DOHH2 (cell line): ENCODE results near the gene LRMDA.

Source experiments
- H3F3A ChIP-seq: fragments of 200-600 bp; sonication (generic), shearing (Covaris generic); 2 replicates; pipeline ENCODE4 v1.6.0; 2016; ENCODE audit warnings: antibody characterized with exemption, mild to moderate bottlenecking; ENCODE audit not compliant: control insufficient read depth, insufficient read depth
- H3K27ac ChIP-seq: fragments of 200-600 bp; sonication (generic); 2 replicates; pipeline ENCODE4 v1.5.1; 2014; ENCODE audit warnings: low read depth, mild to moderate bottlenecking, low read length, moderate library complexity
- H3K27me3 ChIP-seq: fragments of 200-600 bp; sonication (generic); 2 replicates; pipeline ENCODE4 v1.6.1; 2014; ENCODE audit warnings: mild to moderate bottlenecking, low read length, mixed read lengths; ENCODE audit not compliant: control insufficient read depth
- H3K36me3 ChIP-seq: fragments of 200-600 bp; sonication (generic); 2 replicates; pipeline ENCODE4 v1.6.1; 2014; ENCODE audit warnings: mild to moderate bottlenecking, low read length, moderate library complexity, mixed read lengths; ENCODE audit not compliant: control insufficient read depth
- H3K4me1 ChIP-seq: fragments of 200-600 bp; sonication (generic); 2 replicates; pipeline ENCODE4 v1.6.1; 2014; ENCODE audit warnings: mild to moderate bottlenecking, low read length, mixed read lengths; ENCODE audit not compliant: control insufficient read depth
- H3K4me2 ChIP-seq: fragments of 200-600 bp; sonication (generic); 2 replicates; pipeline ENCODE4 v1.6.0; 2014; ENCODE audit warnings: mild to moderate bottlenecking, low read length, moderate library complexity
- H3K4me3 ChIP-seq: fragments of 200-600 bp; sonication (generic); 2 replicates; pipeline ENCODE4 v1.5.1; 2014; ENCODE audit warnings: mild to moderate bottlenecking, low read length, mixed read lengths
- H3K79me2 ChIP-seq: fragments of 200-600 bp; sonication (generic); 2 replicates; pipeline ENCODE4 v1.6.1; 2014; ENCODE audit warnings: mild to moderate bottlenecking, low read length, mixed read lengths; ENCODE audit not compliant: control insufficient read depth
- H3K9me2 ChIP-seq: fragments of 200-600 bp; sonication (generic); replicated peaks from 2 replicates; pipeline ENCODE4 v1.6.1; 2014; ENCODE audit warnings: mild to moderate bottlenecking, low read length, mixed read lengths; ENCODE audit not compliant: control insufficient read depth
- H3K9me3 ChIP-seq: fragments of 200-600 bp; sonication (generic); 2 replicates; pipeline ENCODE4 v1.6.1; 2014; ENCODE audit warnings: antibody characterized with exemption, low read length, mixed read lengths; ENCODE audit not compliant: control insufficient read depth, insufficient read depth
- H4K20me1 ChIP-seq: fragments of 200-600 bp; sonication (generic); 2 replicates; pipeline ENCODE4 v1.6.0; 2014; ENCODE audit warnings: low read depth, mild to moderate bottlenecking, antibody characterized with exemption, low read length, moderate library complexity; ENCODE audit not compliant: control insufficient read depth, insufficient read depth
- EZH2phosphoT487 ChIP-seq: fragments of 200-600 bp; sonication (generic); IDR thresholded peaks from 2 replicates; pipeline ENCODE4 v1.6.1; 2017; ENCODE audit warnings: borderline replicate concordance, mild to moderate bottlenecking, antibody characterized with exemption, low read length, moderate library complexity, mixed read lengths
- TF ChIP-seq, protein P1 (sequence below): fragments of 200-600 bp; sonication (generic); IDR thresholded peaks from one replicate; pipeline ENCODE4 v1.5.1; 2014; ENCODE audit warnings: antibody characterized with exemption, mild to moderate bottlenecking, low read depth, low read length; ENCODE audit not compliant: poor library complexity, severe bottlenecking

Gene LRMDA

DNA sequence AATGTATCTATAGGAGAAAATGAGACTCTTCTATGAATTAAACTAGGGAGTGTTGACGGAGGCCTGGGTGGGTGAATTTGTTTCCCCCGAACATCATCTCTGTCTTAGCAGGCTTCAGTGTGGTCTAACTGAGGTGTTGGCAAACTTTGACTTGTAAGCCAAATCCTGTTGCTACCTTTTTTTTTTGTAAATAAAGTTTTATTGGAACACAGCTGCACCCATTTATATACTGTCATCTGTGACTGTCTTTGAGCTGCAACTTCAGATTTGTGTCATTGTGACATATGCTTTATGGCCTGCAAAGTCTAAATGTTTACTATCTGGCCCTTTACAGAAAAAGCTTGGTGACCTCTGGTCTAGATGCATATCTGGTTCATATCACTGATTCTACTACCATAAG, 455.9 kb downstream of the LRMDA start:
- H3K9me2 ChIP-seq: no peaks in the 10 kb centered on the region
- TF ChIP-seq, protein P1, sequence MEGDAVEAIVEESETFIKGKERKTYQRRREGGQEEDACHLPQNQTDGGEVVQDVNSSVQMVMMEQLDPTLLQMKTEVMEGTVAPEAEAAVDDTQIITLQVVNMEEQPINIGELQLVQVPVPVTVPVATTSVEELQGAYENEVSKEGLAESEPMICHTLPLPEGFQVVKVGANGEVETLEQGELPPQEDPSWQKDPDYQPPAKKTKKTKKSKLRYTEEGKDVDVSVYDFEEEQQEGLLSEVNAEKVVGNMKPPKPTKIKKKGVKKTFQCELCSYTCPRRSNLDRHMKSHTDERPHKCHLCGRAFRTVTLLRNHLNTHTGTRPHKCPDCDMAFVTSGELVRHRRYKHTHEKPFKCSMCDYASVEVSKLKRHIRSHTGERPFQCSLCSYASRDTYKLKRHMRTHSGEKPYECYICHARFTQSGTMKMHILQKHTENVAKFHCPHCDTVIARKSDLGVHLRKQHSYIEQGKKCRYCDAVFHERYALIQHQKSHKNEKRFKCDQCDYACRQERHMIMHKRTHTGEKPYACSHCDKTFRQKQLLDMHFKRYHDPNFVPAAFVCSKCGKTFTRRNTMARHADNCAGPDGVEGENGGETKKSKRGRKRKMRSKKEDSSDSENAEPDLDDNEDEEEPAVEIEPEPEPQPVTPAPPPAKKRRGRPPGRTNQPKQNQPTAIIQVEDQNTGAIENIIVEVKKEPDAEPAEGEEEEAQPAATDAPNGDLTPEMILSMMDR: no peak
- TF ChIP-seq EZH2phosphoT487: no peak

DNA sequence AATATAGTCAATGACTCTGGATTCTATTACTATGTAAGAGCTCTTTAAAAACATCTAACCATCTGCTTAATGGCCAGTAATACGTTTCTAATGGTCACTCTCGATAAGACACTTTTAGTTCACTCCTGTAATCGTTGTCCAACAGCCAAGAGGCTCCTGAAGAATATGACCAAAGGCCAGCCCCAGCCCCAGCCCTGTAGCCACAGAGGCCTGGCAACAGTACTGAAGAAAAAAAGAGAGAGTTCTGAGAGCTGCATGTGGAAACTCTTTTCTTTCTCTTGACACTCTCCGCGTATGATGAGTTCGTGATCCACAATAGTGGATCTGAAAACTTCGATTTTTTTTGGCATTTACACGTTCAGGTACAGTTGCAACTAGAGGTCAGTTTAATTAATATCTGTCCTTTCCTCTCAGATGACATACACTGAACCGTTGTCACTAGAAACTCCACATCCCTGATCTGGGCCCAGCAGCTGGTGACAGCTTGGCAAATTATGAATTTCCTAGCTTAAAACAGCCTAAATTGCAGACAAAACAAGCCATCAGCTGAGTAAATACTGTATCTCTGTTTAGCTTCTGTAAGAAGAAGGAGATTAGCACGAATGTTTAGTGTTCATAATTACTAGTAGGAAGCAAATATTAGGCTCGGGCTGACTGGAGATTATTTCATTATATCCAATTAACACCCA, 456.7 kb downstream of the LRMDA start:
- no peak overlapping the region for H3K4me2 ChIP-seq
- H3K9me3 ChIP-seq: no peaks in the 10 kb centered on the region
- H4K20me1 ChIP-seq: no peaks in the 10 kb centered on the region
- no peak overlapping the region for H3K4me3 ChIP-seq
- H3K4me1 ChIP-seq: no peaks in the 10 kb centered on the region
- no peaks in the 10 kb centered on the region for H3K36me3 ChIP-seq
- no peaks in the 10 kb centered on the region for H3F3A ChIP-seq
- H3K9me2 ChIP-seq: no peaks in the 10 kb centered on the region
- H3K27ac ChIP-seq: no peak overlapping the region
- H3K27me3 ChIP-seq: no peaks in the 10 kb centered on the region
- H3K79me2 ChIP-seq: no peaks in the 10 kb centered on the region
- TF ChIP-seq, protein P1: no peak
- no peak for TF ChIP-seq EZH2phosphoT487

More for the DNA sequence above, 455.9 kb downstream of the LRMDA start:
- Histone ChIP-seq H3K79me2 (no peaks in the 10 kb centered on the region), H3K4me2 (no peak overlapping the region), H3K9me3 (no peaks in the 10 kb centered on the region), H3F3A (no peaks in the 10 kb centered on the region), H3K27me3 (no peaks in the 10 kb centered on the region), H3K4me3 (no peak overlapping the region), H3K4me1 (no peaks in the 10 kb centered on the region), H3K36me3 (no peaks in the 10 kb centered on the region), H3K27ac (no peak overlapping the region), H4K20me1 (no peaks in the 10 kb centered on the region)

- no peak overlapping the region for H3K4me2 ChIP-seq
- no peaks in the 10 kb centered on the region for H3K36me3 ChIP-seq
- H4K20me1 ChIP-seq: no peaks in the 10 kb centered on the region
- H3K27ac ChIP-seq: no peak overlapping the region
- TF ChIP-seq, protein P1: no peak
- no peak for TF ChIP-seq EZH2phosphoT487
- no peak overlapping the region for H3K4me3 ChIP-seq
- H3K79me2 ChIP-seq: no peaks in the 10 kb centered on the region
- no peaks in the 10 kb centered on the region for H3K9me3 ChIP-seq
- H3K27me3 ChIP-seq: no peaks in the 10 kb centered on the region
- H3F3A ChIP-seq: no peaks in the 10 kb centered on the region
- H3K9me2 ChIP-seq: no peaks in the 10 kb centered on the region
- no peaks in the 10 kb centered on the region for H3K4me1 ChIP-seq
These were observed 457.6 kb downstream of the LRMDA start for GRCh38 chr10:75889051-75889450.
